Parathyroid adenoma (tissue), 2 donors: ENCODE measurements around the gene PRKCE.

Experiments used
- H2AFZ ChIP-seq: fragments of 300-600 bp; sonication (generic); one replicate; pipeline ENCODE4 v1.7.0; 2017; ENCODE audit warnings: antibody characterized with exemption, mild to moderate bottlenecking
- H3K27ac ChIP-seq: fragments of 300-600 bp; sonication (generic); one replicate; pipeline ENCODE4 v1.7.0; 2017
- H3K27me3 ChIP-seq: fragments of 300-600 bp; sonication (generic); one replicate; pipeline ENCODE4 v1.7.0; 2017; ENCODE audit warnings: low read length; ENCODE audit not compliant: control insufficient read depth, insufficient read depth
- H3K36me3 ChIP-seq: fragments of 300-600 bp; sonication (generic); one replicate; pipeline ENCODE4 v1.7.0; 2017; ENCODE audit warnings: low read length; ENCODE audit not compliant: control insufficient read depth, insufficient read depth
- H3K4me1 ChIP-seq: fragments of 300-600 bp; sonication (generic); one replicate; pipeline ENCODE4 v1.7.0; 2017; ENCODE audit warnings: control low read depth
- H3K4me2 ChIP-seq: fragments of 300-600 bp; sonication (generic); one replicate; pipeline ENCODE4 v1.7.0; 2017; ENCODE audit warnings: low read length
- H3K4me3 ChIP-seq: fragments of 300-600 bp; sonication (generic); one replicate; pipeline ENCODE4 v1.7.0; 2017; ENCODE audit warnings: low read depth, low read length
- H3K79me2 ChIP-seq: fragments of 300-600 bp; sonication (generic); one replicate; pipeline ENCODE4 v1.7.0; 2017; ENCODE audit warnings: control low read depth
- H3K9ac ChIP-seq: fragments of 300-600 bp; sonication (generic); one replicate; pipeline ENCODE4 v1.7.0; 2017; ENCODE audit warnings: mild to moderate bottlenecking
- H3K9me3 ChIP-seq: fragments of 300-600 bp; sonication (generic); one replicate; pipeline ENCODE4 v1.7.0; 2017; ENCODE audit warnings: low read length; ENCODE audit not compliant: control insufficient read depth
- CTCF ChIP-seq: fragments of 300-600 bp; sonication (generic); IDR thresholded peaks from one replicate; pipeline ENCODE4 v1.7.0; 2017; ENCODE audit warnings: antibody characterized with exemption, mild to moderate bottlenecking
- donor health status: primary hyperparathyroidism.

PRKCE gene

GRCh38 chr2:45804987-45805755, 153.7 kb downstream of the PRKCE start:
- no peaks in the 10 kb centered on the region for H3K9me3 ChIP-seq
- no peak overlapping the region for H2AFZ ChIP-seq
- no peaks in the 10 kb centered on the region for H3K27me3 ChIP-seq
- no peaks in the 10 kb centered on the region for H3K36me3 ChIP-seq
- no peak overlapping the region for H3K27ac ChIP-seq
- no peak overlapping the region for H3K4me2 ChIP-seq
- TF ChIP-seq CTCF: no peak
- H3K4me3 ChIP-seq: no peak overlapping the region
- H3K79me2 ChIP-seq: peaks cover 62% of the 10 kb centered on the region
- H3K4me1 ChIP-seq: no peaks in the 10 kb centered on the region
- H3K9ac ChIP-seq: no peak overlapping the region

GRCh38 chr2:45806563-45807358, 155.3 kb downstream of the PRKCE start:
- Histone ChIP-seq H3K27me3 (no peaks in the 10 kb centered on the region), H3K36me3 (no peaks in the 10 kb centered on the region), H3K27ac (no peak overlapping the region), H3K9ac (no peak overlapping the region), H2AFZ (no peak overlapping the region), H3K4me2 (no peak overlapping the region), H3K9me3 (no peaks in the 10 kb centered on the region), H3K4me1 (no peaks in the 10 kb centered on the region), H3K4me3 (no peak overlapping the region), H3K79me2 (peaks cover 52% of the 10 kb centered on the region)
- no peak for TF ChIP-seq CTCF

- H3K9me3 ChIP-seq: no peaks in the 10 kb centered on the region
- H3K4me3 ChIP-seq: no peak overlapping the region
- TF ChIP-seq CTCF: no peak
- no peak overlapping the region for H2AFZ ChIP-seq
- no peak overlapping the region for H3K27ac ChIP-seq
- H3K36me3 ChIP-seq: no peaks in the 10 kb centered on the region
- H3K27me3 ChIP-seq: no peaks in the 10 kb centered on the region
- no peak overlapping the region for H3K4me2 ChIP-seq
- peaks cover 52% of the 10 kb centered on the region for H3K79me2 ChIP-seq
- H3K4me1 ChIP-seq: peaks cover 5% of the 10 kb centered on the region
- no peak overlapping the region for H3K9ac ChIP-seq
Observed at GRCh38 chr2:45808294-45808800, 156.9 kb downstream of the PRKCE start.

- H3K36me3 ChIP-seq: no peaks in the 10 kb centered on the region
- no peak overlapping the region for H2AFZ ChIP-seq
Observed at GRCh38 chr2:45809205-45809604, 157.7 kb downstream of the PRKCE start.

More at GRCh38 chr2:45809205-45809604, 157.7 kb downstream of the PRKCE start:
- no peaks in the 10 kb centered on the region for H3K27me3 ChIP-seq
- H3K79me2 ChIP-seq: peaks cover 44% of the 10 kb centered on the region
- no peak overlapping the region for H3K4me2 ChIP-seq
- peaks cover 8% of the 10 kb centered on the region for H3K4me1 ChIP-seq
- no peak for TF ChIP-seq CTCF
- H3K27ac ChIP-seq: no peak overlapping the region
- no peaks in the 10 kb centered on the region for H3K9me3 ChIP-seq
- H3K9ac ChIP-seq: no peak overlapping the region
- no peak overlapping the region for H3K4me3 ChIP-seq
